H9 (cell line): ENCODE measurements around the gene DLL4. TPM values are rescaled to one million over a fixed set of nuclear protein-coding genes. Genes with fewer than 3 reads are reported as not detected.

ENCODE experiments used
- DNase-seq: peaks from one replicate; pipeline ENCODE4 v3.0.0-alpha.2; 2017
- H2AFZ ChIP-seq: one replicate; pipeline ENCODE4 v1.6.1; 2013; ENCODE audit warnings: mild to moderate bottlenecking, low read length, control low read depth, moderate library complexity
- H2AK5ac ChIP-seq: 2 replicates; pipeline ENCODE4 v1.6.1; 2013; ENCODE audit warnings: low read length, control low read depth, mixed read lengths; ENCODE audit not compliant: insufficient read length
- H2BK120ac ChIP-seq: one replicate; pipeline ENCODE4 v1.6.1; 2013; ENCODE audit warnings: low read depth, mild to moderate bottlenecking, low read length, control low read depth, inconsistent platforms; ENCODE audit not compliant: poor library complexity, severe bottlenecking
- H2BK12ac ChIP-seq: 2 replicates; pipeline ENCODE4 v1.6.1; 2013; ENCODE audit warnings: low read length, control low read depth, mixed read lengths, low read depth; ENCODE audit not compliant: insufficient read length
- H2BK15ac ChIP-seq: 2 replicates; pipeline ENCODE4 v1.6.1; 2013; ENCODE audit warnings: low read depth, low read length, control low read depth
- H2BK20ac ChIP-seq: one replicate; pipeline ENCODE4 v1.6.1; 2013; ENCODE audit warnings: low read depth, mild to moderate bottlenecking, low read length, control low read depth, inconsistent platforms; ENCODE audit not compliant: poor library complexity, severe bottlenecking
- H2BK5ac ChIP-seq: 2 replicates; pipeline ENCODE4 v1.6.1; 2013; ENCODE audit warnings: low read length, control low read depth, mixed read lengths; ENCODE audit not compliant: insufficient read length
- H3K14ac ChIP-seq: 2 replicates; pipeline ENCODE4 v1.6.1; 2013; ENCODE audit warnings: low read length, control low read depth; ENCODE audit not compliant: insufficient read depth
- H3K18ac ChIP-seq: 2 replicates; pipeline ENCODE4 v1.6.1; 2013; ENCODE audit warnings: low read depth, mild to moderate bottlenecking, mixed read lengths, low read length, control low read depth; ENCODE audit not compliant: insufficient read length
- H3K23ac ChIP-seq: 2 replicates; pipeline ENCODE4 v1.6.1; 2013; ENCODE audit warnings: low read length, control low read depth, mixed read lengths, low read depth; ENCODE audit not compliant: insufficient read length
- H3K23me2 ChIP-seq: 2 replicates; pipeline ENCODE4 v1.6.1; 2013; ENCODE audit warnings: low read depth, mild to moderate bottlenecking, mixed read lengths, low read length, control low read depth; ENCODE audit not compliant: insufficient read length, poor library complexity, severe bottlenecking
- H3K27ac ChIP-seq: 2 replicates; pipeline ENCODE4 v1.5.1; 2013; ENCODE audit warnings: low read length, control low read depth, mixed read lengths, low read depth; ENCODE audit not compliant: insufficient read length
- H3K27me3 ChIP-seq: 2 replicates; pipeline ENCODE4 v1.6.1; 2013; ENCODE audit warnings: low read length, control low read depth, inconsistent platforms; ENCODE audit not compliant: insufficient read depth
- H3K4ac ChIP-seq: 2 replicates; pipeline ENCODE4 v1.6.1; 2013; ENCODE audit warnings: low read depth, mild to moderate bottlenecking, control low read depth, inconsistent platforms, low read length, moderate library complexity
- H3K4me1 ChIP-seq: 2 replicates; pipeline ENCODE4 v1.6.1; 2013; ENCODE audit warnings: low read length, control low read depth, inconsistent platforms; ENCODE audit not compliant: insufficient read depth
- H3K4me2 ChIP-seq: 2 replicates; pipeline ENCODE4 v1.6.1; 2013; ENCODE audit warnings: low read length, control low read depth, mixed read lengths; ENCODE audit not compliant: insufficient read length, insufficient read depth
- H3K56ac ChIP-seq: 2 replicates; pipeline ENCODE4 v1.6.1; 2013; ENCODE audit warnings: low read depth, mild to moderate bottlenecking, mixed read lengths, low read length, control low read depth; ENCODE audit not compliant: insufficient read length
- H3K79me1 ChIP-seq: 2 replicates; pipeline ENCODE4 v1.6.1; 2013; ENCODE audit warnings: low read depth, mild to moderate bottlenecking, moderate library complexity, low read length, control low read depth, inconsistent platforms; ENCODE audit not compliant: insufficient read depth, poor library complexity, severe bottlenecking
- H3K79me2 ChIP-seq: 2 replicates; pipeline ENCODE4 v1.6.1; 2013; ENCODE audit warnings: low read length, control low read depth, inconsistent platforms; ENCODE audit not compliant: insufficient read depth
- H3K9ac ChIP-seq: 2 replicates; pipeline ENCODE4 v1.6.1; 2013; ENCODE audit warnings: low read length, control low read depth, mixed read lengths; ENCODE audit not compliant: insufficient read length; ENCODE audit errors: extremely low read depth
- H3K9me3 ChIP-seq: one replicate; pipeline ENCODE4 v1.6.1; 2013; ENCODE audit warnings: low read depth, low read length, inconsistent platforms; ENCODE audit not compliant: control insufficient read depth
- H3T11ph ChIP-seq: one replicate; pipeline ENCODE4 v1.6.1; 2013; ENCODE audit warnings: mild to moderate bottlenecking, low read length, control low read depth, inconsistent platforms
- H4K20me1 ChIP-seq: one replicate; pipeline ENCODE4 v1.6.1; 2013; ENCODE audit not compliant: control insufficient read depth, insufficient read length, insufficient read depth
- H4K5ac ChIP-seq: 2 replicates; pipeline ENCODE4 v1.6.1; 2013; ENCODE audit warnings: low read depth, mild to moderate bottlenecking, mixed read lengths, low read length, control low read depth; ENCODE audit not compliant: insufficient read length
- H4K8ac ChIP-seq: replicated peaks from 2 replicates; pipeline ENCODE4 v1.6.1; 2013; ENCODE audit warnings: low read length, control low read depth, mixed read lengths, low read depth; ENCODE audit not compliant: insufficient read length
- H4K91ac ChIP-seq: 2 replicates; pipeline ENCODE4 v1.6.1; 2013; ENCODE audit warnings: low read depth, mild to moderate bottlenecking, moderate library complexity, mixed read lengths, low read length, control low read depth; ENCODE audit not compliant: insufficient read length
- H3K27ac Mint-ChIP-seq, 3 experiments: 2 replicates in 2 of 3; 3 replicates in 1 of 3; pipeline ENCODE4 v1.8.0; 2020 to 2021; ENCODE audit warnings: mixed read lengths in 3 of 3, mild to moderate bottlenecking in 1 of 3, moderate library complexity in 1 of 3
- H3K27me3 Mint-ChIP-seq: 2 replicates; pipeline ENCODE4 v1.8.0; 2021; ENCODE audit warnings: low read depth, mild to moderate bottlenecking, moderate library complexity, mixed read lengths
- H3K36me3 Mint-ChIP-seq, 3 experiments: 2 replicates in 2 of 3; 3 replicates in 1 of 3; pipeline ENCODE4 v1.8.0; 2020 to 2021; ENCODE audit warnings: low read depth in 3 of 3, mixed read lengths in 3 of 3; ENCODE audit not compliant: insufficient read depth in 1 of 3
- H3K4me1 Mint-ChIP-seq, 2 experiments: 2 replicates each; pipeline ENCODE4 v1.8.0; 2020; ENCODE audit warnings: mixed read lengths in 2 of 2
- H3K4me3 Mint-ChIP-seq, 2 experiments: 2 replicates in 1 of 2; 3 replicates in 1 of 2; pipeline ENCODE4 v1.8.0; 2020 to 2021; ENCODE audit warnings: mild to moderate bottlenecking in 2 of 2, mixed read lengths in 2 of 2, moderate library complexity in 1 of 2
- H3K9me3 Mint-ChIP-seq, 2 experiments: 2 replicates in 1 of 2; 3 replicates in 1 of 2; pipeline ENCODE4 v1.8.0; 2020; ENCODE audit warnings: mild to moderate bottlenecking in 2 of 2, mixed read lengths in 2 of 2, moderate library complexity in 1 of 2
- CTCF ChIP-seq: fragments of 200-600 bp; sonication (generic); conservative IDR thresholded peaks from 3 replicates; pipeline ENCODE4 v1.8.0; 2021; ENCODE audit warnings: antibody characterized with exemption, mild to moderate bottlenecking
- WGBS: extraction: QIAGEN DNeasy Blood & Tissue Kit; methylation state at CpG from one replicate; pipeline ENCODE4 v1.1.7; 2013; ENCODE audit warnings: missing lambda C conversion rate, low lambda C conversion rate, mixed read lengths; ENCODE audit not compliant: insufficient read length; ENCODE audit errors: extremely low coverage; 5-methylcytosine and 5-hydroxymethylcytosine counted together
- total RNA-seq: library from RNA; stranded (reverse); gene quantifications from 2 replicates; pipeline ENCODE4 v1.2.1, GENCODE V29; 2021

DLL4 gene
- total RNA-seq, 1 experiment from 2014 or later = 0.28 TPM

- H3K23ac ChIP-seq = no peak overlapping the region
- no peak overlapping the region for H2AFZ ChIP-seq
- no peak for DNase-seq
- no peaks in the 10 kb centered on the region for H3K9me3 ChIP-seq
- Mint-ChIP-seq H3K4me3 (no peak overlapping the region), H3K27ac (peak overlapping the region; percentile 43 to 81 (median 46)), H3K27me3 (peaks cover 2% of the 10 kb centered on the region), H3K9me3 (peaks cover 2 to 3% of the 10 kb centered on the region in 2 experiments; a peak in 2 of 5 replicates), H3K4me1 (peaks cover 40 to 48% of the 10 kb centered on the region in 2 experiments), H3K36me3 (peaks cover 19 to 38% (median 37%) of the 10 kb centered on the region in 3 experiments)
- peaks cover 3% of the 10 kb centered on the region; the same call in 1 of the 2 replicates for H3K4me1 ChIP-seq
- peak overlapping the region; percentile 9 for H2AK5ac ChIP-seq
- no peaks in the 10 kb centered on the region for H3K27me3 ChIP-seq
- H3K56ac ChIP-seq = no peak overlapping the region
- H3T11ph ChIP-seq = no peak overlapping the region
- no CpG with 5 or more reads among the region's 8 CpGs for WGBS
- H2BK5ac ChIP-seq = no peak overlapping the region
- H3K27ac ChIP-seq = no peak overlapping the region
- H3K9ac ChIP-seq = no peak overlapping the region
- no peak overlapping the region for H3K4ac ChIP-seq
- no peak for TF ChIP-seq CTCF
- no peak overlapping the region for H3K4me2 ChIP-seq
- no peak overlapping the region for H4K5ac ChIP-seq
- H3K18ac ChIP-seq = peak overlapping the region; percentile 32
- no peak overlapping the region for H4K91ac ChIP-seq
- no peaks in the 10 kb centered on the region for H3K79me2 ChIP-seq
- no peak overlapping the region; the same call in 1 of the 2 replicates for H3K14ac ChIP-seq
- H4K20me1 ChIP-seq = no peaks in the 10 kb centered on the region
- no peaks in the 10 kb centered on the region for H3K79me1 ChIP-seq
- H2BK12ac ChIP-seq = no peak overlapping the region
- peaks cover 5% of the 10 kb centered on the region for H3K23me2 ChIP-seq
- H4K8ac ChIP-seq = no peak overlapping the region
- H2BK20ac ChIP-seq = no peak overlapping the region
- no peak overlapping the region for H2BK120ac ChIP-seq
- H2BK15ac ChIP-seq = no peak overlapping the region
Observed at GRCh38 chr15:40958723-40959122, 29.6 kb downstream of the DLL4 start.
